Epithelial cell of prostate (primary cell): ENCODE results near the gene FUS.
"Not testable (repeated sequence)": the region's sequence is repeated elsewhere in the genome, so short reads cannot be mapped to it uniquely, and the experiment has no call there.

Source experiments
- DNase-seq: peaks from one replicate; pipeline ENCODE4 v3.0.0-alpha.2; 2011; ENCODE audit warnings: low read depth, low spot score
- H3K27ac ChIP-seq: fragments of 450-650 bp; 2 replicates; pipeline ENCODE4 v1.5.1; 2017; ENCODE audit warnings: mild to moderate bottlenecking

Gene FUS

DNA sequence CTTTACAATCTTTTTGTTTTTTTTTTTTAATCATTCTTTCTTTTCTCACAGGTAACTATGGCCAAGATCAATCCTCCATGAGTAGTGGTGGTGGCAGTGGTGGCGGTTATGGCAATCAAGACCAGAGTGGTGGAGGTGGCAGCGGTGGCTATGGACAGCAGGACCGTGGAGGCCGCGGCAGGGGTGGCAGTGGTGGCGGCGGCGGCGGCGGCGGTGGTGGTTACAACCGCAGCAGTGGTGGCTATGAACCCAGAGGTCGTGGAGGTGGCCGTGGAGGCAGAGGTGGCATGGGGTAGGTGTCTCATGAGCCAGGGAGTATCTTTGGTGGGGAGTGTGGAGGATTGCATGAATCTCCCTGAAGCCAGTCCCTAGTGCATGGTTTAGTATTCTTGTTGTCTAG, 4.9 kb downstream of the FUS start:
- no peak overlapping the region for H3K27ac ChIP-seq

DNA sequence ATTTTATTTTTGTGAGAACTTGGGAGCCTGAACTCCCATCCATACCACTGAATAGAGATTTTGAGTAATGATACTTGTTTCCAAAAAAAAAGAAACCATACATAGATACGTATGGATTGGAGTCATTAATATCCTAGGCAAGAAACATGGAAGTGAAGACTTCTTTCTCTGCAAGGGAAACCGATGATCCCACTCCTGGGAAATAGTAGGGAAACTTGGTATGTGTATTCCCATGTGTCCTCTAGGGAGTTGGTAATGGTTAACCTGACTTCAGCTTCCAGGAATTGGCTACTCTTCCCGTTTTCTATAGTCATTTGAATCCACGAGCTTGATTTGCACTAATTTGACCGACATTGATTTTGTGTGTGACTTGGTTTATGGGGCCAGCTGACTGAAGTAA, 5.4 kb downstream of the FUS start:
- DNase-seq = no peak
- H3K27ac ChIP-seq = no peak overlapping the region

More for the DNA sequence above, 4.9 kb downstream of the FUS start:
- no peak for DNase-seq

DNA sequence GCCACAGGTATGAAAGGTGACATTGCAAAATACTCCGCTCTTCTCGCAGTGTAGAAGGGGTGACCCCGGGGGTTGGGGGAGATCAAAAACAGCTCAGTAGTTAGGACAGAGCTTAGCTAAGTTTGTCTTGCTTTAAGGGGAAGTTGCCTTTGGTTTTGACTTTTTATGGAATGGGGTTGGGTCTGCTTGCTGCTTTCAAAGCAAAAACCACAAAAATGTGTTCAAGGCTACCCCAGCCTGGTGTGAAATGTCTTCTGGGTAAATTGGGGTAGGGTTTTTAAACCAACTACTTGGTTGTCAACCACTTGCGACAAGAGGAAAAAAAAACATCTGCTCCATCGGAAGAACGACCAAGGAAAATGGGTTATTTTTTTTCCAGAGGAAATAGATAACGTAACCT, 6.2 kb downstream of the FUS start:
- no peak for DNase-seq
- H3K27ac ChIP-seq = no peak overlapping the region

DNA sequence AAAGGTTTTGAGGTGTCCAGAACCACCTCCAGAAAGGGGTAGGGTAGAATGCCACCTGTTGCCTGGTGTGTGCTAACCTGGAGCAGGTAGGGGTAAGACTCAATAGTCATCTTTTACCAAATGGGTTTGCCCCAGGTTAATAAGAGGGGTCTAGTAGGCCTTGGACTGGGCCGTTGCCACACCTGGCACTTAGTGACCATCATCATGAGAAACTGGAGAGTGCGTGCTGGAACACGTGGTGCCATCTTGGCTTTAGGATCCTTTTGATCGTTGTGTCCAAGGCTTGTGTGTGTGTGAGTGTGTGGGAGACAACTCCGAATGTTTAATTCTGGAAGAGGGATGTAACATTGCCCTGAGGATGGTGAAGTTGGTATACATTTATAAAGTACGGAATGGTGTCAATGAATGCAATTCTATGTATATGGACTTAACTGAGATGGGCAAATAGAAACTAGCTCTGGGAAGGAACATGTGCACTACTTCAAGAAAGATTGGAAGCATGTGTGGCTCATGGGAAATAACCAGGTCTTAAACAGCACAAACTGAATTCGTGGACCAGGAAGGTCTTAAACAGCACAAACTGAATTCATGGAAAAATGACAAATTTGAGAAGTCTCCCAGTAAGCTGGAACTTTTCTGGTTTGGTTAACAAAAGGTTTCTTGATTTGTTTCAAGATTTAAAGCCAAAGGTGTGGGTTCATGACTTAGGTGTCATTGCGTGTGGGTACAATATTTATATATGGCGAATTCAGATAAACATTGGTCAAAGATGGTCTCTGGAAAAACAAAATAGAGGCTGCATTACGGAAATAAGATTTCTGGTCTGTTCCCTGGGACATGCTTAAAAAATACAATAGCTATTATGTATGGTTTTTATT, 7.2 kb downstream of the FUS start:
- no peak overlapping the region for H3K27ac ChIP-seq
- no peak for DNase-seq

DNA sequence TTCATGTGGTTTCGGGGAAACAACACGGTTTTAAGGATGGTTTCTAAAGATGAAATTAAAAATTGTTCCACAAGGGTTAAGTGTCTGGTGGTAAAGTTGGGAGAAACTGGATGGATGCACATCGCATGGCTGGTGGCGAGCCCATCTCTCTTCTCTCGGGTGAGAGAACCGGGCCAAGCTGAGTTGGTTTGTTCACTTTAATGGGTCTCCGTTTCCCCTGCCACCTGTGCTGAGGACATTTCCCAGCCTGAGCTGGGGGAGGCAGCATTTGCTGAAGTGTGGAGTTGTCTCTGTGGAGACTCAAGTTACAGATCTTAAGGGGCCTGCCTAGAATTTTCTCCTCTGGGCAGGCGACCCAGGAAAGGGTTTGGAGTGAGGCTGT, 7.9 kb downstream of the FUS start:
- no peak for DNase-seq
- no peak overlapping the region for H3K27ac ChIP-seq

DNA sequence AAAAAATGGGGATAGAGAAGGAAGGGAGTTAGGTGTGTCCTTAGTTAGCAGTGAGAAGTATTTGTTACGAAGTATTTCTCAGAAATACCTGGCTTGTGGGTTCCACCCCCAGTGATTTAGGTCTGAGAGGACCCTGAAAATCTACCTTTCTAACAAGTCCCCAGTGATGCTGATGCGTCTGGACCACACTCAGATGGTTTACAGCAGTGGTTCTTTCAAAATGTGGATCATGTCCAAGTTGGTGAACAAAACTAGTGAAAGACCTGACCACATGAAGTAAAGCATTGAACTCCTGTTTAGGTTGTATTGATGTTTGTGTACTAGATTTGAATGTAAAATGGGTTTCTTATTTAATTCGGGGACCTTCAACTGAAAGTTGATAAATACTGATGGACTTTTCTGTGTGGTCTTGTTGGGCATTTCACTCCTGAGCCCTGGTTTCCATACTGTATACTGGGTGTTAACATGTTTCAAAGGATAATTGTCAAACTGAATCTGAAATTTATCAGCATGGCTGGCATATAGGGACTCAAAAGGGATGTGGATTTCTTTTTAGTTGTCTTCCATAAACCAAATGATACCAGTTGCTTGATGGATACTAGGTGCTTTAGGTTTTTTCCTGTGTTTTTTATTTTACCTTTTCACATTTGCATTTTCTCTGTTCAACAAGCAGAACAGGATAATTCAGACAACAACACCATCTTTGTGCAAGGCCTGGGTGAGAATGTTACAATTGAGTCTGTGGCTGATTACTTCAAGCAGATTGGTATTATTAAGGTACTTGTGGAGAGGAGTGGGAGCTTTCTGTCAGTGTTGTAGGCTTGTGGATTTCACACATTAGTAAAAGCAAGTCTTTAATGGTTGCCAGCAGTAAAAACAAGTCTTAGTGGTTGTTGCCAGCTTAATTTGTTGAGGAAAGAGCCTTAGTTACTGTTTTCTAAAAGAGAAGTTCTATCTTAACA, 8.8 kb downstream of the FUS start:
- DNase-seq = no peak
- H3K27ac ChIP-seq = no peak overlapping the region

DNA sequence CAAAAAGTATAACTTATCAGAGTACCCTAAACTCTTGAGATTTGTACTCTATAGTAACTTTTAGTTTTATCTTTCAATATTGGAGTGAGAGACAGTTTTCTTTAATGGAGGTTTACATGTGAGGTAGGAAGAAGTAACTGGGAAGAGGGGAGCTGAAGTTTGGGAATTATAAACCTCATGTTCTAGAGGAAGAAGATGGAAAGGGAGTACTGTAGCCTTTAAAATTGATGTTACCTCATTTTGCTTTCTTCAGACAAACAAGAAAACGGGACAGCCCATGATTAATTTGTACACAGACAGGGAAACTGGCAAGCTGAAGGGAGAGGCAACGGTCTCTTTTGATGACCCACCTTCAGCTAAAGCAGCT, 9.5 kb downstream of the FUS start:
- no peak overlapping the region for H3K27ac ChIP-seq

DNA sequence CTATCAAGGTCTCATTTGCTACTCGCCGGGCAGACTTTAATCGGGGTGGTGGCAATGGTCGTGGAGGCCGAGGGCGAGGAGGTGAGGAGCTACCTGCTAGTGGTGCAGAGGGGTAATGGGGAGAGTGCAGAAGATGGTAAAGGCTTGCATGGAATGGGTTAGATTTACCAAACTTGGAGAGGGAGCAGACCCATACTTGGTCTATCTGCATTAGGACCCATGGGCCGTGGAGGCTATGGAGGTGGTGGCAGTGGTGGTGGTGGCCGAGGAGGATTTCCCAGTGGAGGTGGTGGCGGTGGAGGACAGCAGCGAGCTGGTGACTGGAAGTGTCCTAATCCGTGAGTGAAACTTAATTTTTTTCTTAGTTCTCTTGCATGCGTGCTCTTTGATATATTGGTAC, 10.1 kb downstream of the FUS start:
- H3K27ac ChIP-seq = no peak overlapping the region
- no peak for DNase-seq

More for the DNA sequence above, 9.5 kb downstream of the FUS start:
- DNase-seq = no peak

DNA sequence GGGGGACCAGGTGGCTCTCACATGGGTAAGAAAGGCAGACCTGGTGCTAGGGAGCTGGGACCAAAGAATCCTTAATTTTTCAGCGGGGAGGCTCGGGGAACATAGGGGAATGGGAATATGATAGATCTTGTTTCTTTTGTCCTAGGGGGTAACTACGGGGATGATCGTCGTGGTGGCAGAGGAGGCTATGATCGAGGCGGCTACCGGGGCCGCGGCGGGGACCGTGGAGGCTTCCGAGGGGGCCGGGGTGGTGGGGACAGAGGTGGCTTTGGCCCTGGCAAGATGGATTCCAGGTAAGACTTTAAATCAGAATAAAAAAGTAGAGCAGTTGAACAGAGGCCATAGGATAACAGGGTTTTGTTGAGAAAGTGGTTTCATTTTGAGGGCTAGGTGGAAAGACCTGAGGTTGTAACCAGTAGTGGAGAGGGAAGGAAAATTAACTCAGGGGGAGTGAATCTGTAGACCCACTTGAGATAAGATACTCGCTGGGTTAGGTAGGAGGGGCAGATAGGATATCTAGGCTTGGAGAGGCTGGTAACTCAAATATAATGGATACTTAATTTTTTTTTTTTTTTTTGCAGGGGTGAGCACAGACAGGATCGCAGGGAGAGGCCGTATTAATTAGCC, 11.0 kb downstream of the FUS start:
- DNase-seq = no peak
- no peak overlapping the region for H3K27ac ChIP-seq

DNA sequence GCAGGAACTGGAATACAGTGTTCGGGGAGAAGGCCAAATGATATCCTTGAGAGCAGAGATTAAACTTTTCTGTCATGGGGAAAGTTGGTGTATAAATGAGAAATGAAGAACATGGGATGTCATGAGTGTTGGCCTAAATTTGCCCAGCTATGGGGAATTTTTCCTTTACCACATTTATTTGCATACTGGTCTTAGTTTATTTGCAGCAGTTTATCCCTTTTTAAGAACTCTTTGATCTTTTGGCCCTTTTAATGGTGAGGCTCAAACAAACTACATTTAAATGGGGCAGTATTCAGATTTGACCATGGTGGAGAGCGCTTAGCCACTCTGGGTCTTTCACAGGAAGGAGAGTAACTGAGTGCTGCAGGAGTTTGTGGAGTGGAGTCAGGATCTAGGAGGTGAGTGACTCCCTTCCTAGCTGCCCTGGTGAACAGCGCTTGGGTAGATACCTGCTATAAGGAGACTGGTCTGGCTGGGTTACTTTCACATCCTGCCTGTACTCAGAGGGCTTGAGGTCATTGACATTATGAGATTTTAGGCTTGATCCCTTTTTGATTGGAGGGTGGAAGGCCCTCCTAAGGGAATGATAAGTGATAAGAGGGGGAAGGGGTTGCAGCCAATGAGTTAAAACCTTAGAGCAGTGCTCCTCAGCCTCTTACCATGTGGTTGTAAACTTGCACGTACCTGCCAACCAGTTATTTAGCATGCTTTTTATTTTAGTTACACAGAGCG, 11.9 kb downstream of the FUS start:
- H3K27ac ChIP-seq = no peak overlapping the region
- no peak for DNase-seq

DNA sequence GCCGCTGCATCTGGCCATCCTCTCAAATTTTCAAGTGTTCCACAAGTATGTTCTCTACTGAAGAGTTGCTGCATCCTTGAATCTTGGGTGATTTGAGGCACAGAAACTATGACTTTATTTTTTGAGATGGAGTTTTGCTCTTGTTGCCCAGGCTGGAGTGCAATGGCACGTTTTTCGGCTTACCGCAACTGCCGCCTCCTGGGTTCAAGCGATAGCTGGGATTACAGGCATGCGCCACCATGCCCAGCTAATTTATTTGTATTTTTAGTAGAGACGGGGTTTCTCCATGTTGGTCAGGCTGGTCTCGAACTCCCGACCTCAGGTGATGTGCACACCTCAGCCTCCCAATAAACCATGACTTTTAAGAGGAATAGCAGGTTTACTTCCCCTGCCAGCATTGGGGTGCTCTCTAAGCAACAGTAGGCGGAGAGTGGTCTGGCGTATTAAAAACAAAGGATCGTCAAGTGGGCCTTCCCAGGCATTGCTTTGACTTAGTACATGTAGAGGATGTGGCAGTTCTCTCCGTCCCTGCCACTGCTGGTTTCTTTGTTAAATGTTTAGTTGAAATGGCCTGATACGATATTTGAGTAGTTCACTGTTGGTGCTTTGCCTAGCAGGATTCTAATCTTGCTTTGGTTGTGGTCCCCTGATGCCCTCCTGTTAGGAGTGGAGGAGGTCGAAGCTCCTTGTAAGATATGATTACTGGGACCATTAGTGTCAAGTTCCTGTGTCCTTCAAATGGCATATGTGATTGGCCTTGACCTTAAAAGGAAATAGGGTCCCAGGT, 13.1 kb downstream of the FUS start:
- no peak for DNase-seq
- no peak overlapping the region for H3K27ac ChIP-seq

DNA sequence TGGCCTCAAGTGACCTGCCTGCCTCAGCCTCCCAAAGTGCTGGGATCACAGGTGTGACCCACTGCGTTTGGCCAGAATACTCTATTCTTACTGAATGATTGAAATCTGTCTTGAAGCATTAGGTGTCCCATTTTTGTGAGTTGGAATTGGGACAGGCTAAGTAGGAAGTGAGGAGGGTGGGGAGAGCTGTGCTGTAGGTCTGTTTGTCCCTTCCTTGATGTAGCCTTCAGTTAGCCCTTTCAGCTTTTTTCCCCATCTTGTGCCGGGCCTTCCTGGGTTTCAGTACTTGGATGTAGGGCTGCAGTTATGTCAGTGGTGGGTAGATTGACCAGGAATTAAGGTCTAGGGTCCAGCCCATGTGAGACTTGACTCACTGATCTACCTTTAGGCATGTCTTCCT, 13.9 kb downstream of the FUS start:
- H3K27ac ChIP-seq = no peak overlapping the region
- no peak for DNase-seq

DNA sequence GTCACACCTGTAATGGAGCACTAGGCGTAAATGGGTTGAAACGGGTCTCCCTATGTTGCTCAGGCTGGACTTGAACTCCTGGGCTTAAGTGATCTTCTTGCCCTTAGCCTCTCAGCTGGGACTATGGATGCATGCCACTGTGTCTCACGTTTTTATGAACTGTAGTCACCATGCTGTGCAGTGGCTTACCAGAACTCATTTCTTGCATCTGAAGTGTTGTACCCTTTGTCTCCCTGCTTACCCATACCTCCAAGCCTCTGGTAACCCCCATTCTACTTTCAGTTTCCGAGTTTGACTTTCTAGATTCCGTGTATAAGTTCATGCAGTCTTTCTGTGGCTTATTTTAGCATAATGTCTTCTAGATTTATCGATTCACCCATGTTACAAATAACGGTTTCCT, 15.0 kb downstream of the FUS start:
- H3K27ac ChIP-seq = no peak overlapping the region
- no peak for DNase-seq

DNA sequence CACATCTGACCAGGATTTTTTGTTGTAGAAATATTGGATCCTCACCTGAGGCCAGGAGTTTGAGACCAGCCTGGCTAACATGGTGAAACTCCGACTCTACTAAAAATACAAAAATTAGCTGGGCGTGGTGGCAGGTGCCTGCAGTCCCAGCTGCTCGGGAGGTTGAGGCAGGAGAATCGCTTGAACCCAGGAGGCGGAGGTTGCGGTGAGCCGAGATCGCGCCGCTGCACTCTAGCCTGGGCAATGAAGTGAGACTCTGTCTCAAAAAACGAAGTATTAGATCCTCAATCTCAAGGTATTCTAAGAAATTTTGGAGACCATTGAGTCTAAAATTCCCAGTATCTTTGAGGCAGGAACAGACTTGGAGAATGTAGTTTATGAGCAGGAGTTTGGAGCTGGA, 15.9 kb downstream of the FUS start:
- DNase-seq, H3K27ac ChIP-seq: not testable (repeated sequence)

DNA sequence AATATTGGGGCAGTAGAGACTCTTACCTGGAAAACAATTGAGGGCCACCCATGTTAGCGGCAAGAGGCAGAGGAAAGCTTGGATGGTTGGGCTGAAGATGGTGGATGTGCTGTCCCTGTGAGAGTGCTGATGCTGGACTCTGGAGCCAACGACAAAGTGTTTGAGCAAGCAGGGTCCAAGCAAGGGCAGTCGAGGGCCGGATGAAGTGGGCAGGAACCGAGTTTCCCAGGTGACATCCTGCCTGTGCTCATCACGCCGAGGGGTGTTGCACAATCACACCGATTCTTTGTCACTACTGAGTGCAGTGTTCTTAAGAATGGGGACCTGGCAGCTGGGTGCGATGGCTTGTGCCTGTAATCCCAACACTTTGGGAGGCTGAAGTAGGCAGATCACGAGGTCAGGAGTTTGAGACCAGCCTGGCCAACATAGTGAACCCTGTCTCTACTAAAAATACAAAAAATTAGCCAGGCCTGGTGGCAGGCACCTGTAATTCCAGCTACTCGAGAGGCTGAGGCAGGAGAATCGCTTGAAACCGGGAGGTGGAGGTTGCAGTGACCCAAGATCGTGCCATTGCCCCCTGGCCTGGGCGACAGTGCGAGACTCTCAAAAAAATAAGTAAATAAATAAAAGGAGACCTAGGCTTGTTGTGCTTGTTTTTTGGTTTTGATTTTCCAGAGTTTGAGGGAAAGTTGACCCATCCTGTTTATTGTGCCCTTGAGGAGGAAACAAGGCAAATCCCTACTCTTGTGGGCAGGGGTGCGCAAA, 16.6 kb downstream of the FUS start:
- DNase-seq = no peak
- H3K27ac ChIP-seq = no peak overlapping the region

DNA sequence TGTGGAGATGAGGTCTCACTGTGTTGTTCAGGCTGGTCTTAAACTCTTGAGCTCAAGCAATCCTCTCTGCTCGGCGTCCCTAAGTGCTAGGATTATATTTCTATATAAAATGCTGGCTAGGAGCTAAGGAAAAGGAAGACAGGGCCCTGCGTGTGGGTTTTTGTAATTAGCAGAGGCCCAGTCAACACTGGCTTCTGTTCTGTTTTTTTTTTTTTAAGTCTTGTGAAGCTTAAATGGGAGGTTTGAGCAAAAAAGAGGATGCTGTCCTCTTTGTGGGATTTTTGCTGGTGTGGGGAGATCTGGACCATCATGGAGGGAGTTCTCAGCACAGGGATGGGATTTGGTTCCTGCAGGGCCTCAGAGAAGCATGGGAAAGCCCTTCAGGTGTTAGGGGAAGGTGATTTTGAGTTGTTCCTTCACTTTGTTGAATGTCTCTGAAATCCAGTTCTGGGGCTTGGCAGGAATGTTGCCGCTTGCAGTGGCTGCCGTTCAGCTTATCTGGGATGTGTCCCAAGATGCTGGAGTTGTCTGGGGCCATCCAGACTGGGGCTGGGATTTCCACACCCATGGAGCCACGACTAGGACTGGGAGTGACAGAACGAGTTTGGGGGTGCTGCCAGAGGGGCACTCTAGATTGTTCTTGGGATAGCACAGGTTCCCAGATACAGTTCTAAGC, 18.4 kb downstream of the FUS start:
- no peak overlapping the region for H3K27ac ChIP-seq
- no peak for DNase-seq

DNA sequence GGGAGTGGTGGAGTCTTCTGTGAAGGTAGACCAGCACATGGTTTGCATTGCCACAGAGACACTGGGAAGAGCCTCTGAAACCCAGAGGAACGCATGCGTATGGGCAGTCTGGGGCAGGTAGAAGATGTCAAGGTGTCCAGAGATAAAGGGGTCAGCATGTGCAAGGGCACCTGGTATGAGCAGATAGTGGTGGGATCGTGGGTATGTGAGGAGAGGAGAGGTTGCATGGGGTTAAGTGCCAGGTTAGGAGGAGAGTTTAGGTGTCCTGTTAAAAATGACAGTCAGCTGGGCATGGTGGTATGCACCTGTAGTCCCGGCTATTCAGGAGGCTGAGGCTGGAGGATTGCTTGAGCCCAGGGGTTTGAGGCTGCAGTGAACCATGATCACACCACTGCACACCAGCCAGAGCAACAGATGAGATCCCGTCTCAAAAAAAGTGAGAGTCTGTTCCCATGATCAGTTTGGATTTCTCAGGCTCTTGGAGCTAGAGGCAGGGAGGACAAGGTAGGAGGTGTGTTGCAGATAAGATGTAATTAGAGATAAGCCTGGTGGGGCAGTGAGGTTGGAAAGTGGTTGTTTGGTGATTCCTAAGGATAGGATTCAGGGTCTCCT, 19.6 kb downstream of the FUS start:
- DNase-seq = no peak
- peak overlapping the region; percentile 59 for H3K27ac ChIP-seq

DNA sequence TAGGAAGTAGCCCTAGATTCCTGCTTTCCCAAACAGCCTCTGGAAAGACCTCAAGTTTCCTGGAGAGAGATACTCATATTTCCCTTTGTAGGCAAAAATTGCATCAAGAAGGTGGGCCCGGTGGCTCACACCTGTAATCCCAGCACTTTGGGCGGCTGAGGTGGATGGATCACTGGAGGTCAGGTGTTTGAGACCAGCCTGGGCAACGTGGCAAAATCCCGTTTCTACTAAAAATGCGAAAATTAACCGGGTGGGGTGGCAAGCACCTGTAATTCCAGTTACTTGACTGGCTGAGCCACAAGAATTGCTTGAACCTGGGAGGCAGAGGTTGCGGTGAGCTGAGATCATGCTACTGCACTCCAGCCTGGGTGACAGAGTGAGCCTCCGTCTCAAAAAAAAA, 20.2 kb downstream of the FUS start:
- not testable (repeated sequence) for DNase-seq
- peak overlapping the region; percentile 59 for H3K27ac ChIP-seq
